ENCODE measurements around the gene APOA5. TPM values are rescaled to one million over a fixed set of nuclear protein-coding genes. Genes with fewer than 3 reads are reported as not detected.
A peak's percentile ranks its signal among the peaks of the same experiment; 100 is the strongest.

The APOA5 gene
- total and polyA plus RNA-seq, 2 of the 13 experiments (the other 11 are each of a cell fraction or from before 2014, with no cell fraction given): 44.0 to 49.1 TPM

DNA sequence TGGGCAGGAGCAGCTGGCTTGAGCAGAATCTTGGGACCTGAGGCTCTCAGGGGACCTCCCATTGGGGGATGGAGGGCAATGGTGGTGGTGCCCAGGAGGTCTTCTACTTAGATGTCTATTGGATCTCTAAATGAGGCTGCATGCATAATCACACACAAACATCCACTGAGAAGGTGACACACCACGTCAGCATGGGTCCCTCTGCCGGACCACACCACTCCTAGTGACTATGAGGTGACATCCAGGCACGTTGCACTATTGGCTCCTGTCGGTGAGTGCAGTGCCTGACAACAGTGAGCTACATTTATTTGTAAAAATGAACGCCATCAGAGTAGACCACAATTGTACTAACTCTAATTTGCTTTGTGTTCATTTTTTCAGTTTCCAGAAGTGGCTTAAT, 33.8 kb upstream of the APOA5 start (continued):
- TF ChIP-seq, protein P1, sequence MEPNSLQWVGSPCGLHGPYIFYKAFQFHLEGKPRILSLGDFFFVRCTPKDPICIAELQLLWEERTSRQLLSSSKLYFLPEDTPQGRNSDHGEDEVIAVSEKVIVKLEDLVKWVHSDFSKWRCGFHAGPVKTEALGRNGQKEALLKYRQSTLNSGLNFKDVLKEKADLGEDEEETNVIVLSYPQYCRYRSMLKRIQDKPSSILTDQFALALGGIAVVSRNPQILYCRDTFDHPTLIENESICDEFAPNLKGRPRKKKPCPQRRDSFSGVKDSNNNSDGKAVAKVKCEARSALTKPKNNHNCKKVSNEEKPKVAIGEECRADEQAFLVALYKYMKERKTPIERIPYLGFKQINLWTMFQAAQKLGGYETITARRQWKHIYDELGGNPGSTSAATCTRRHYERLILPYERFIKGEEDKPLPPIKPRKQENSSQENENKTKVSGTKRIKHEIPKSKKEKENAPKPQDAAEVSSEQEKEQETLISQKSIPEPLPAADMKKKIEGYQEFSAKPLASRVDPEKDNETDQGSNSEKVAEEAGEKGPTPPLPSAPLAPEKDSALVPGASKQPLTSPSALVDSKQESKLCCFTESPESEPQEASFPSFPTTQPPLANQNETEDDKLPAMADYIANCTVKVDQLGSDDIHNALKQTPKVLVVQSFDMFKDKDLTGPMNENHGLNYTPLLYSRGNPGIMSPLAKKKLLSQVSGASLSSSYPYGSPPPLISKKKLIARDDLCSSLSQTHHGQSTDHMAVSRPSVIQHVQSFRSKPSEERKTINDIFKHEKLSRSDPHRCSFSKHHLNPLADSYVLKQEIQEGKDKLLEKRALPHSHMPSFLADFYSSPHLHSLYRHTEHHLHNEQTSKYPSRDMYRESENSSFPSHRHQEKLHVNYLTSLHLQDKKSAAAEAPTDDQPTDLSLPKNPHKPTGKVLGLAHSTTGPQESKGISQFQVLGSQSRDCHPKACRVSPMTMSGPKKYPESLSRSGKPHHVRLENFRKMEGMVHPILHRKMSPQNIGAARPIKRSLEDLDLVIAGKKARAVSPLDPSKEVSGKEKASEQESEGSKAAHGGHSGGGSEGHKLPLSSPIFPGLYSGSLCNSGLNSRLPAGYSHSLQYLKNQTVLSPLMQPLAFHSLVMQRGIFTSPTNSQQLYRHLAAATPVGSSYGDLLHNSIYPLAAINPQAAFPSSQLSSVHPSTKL (CRISPR knock-in tag; IDR thresholded peaks at IDR 0.05): 0 out of 2 replicates have a peak, but pooled peaks have one; percentile 11
- TF ChIP-seq RORA (CRISPR knock-in tag; IDR thresholded peaks at IDR 0.05): no peak
- TF ChIP-seq IKZF4 (CRISPR knock-in tag; IDR thresholded peaks at IDR 0.05; ENCODE audit: borderline replicate concordance, low read depth, not compliant biosample characterization): no peak
- TF ChIP-seq MXI1 (IDR thresholded peaks at IDR 0.05; ENCODE audit: borderline replicate concordance, low read depth, low read length): peak; percentile 79; the same call in 1 of the 3 replicates
- TF ChIP-seq KLF15 (CRISPR knock-in tag; IDR thresholded peaks at IDR 0.05; ENCODE audit: borderline replicate concordance): no peak
- TF ChIP-seq HOXA3 (CRISPR knock-in tag; IDR thresholded peaks at IDR 0.05): peak; percentile 67; the same call in 1 of the 2 replicates
- TF ChIP-seq FOXO1 (CRISPR knock-in tag; IDR thresholded peaks at IDR 0.05): no peak
- no peak for TF ChIP-seq ZNF367 (CRISPR knock-in tag; IDR thresholded peaks at IDR 0.05; ENCODE audit: borderline replicate concordance)
- TF ChIP-seq CHD4 (IDR thresholded peaks at IDR 0.05; ENCODE audit: borderline replicate concordance, low read length): no peak
- TF ChIP-seq, protein P2, sequence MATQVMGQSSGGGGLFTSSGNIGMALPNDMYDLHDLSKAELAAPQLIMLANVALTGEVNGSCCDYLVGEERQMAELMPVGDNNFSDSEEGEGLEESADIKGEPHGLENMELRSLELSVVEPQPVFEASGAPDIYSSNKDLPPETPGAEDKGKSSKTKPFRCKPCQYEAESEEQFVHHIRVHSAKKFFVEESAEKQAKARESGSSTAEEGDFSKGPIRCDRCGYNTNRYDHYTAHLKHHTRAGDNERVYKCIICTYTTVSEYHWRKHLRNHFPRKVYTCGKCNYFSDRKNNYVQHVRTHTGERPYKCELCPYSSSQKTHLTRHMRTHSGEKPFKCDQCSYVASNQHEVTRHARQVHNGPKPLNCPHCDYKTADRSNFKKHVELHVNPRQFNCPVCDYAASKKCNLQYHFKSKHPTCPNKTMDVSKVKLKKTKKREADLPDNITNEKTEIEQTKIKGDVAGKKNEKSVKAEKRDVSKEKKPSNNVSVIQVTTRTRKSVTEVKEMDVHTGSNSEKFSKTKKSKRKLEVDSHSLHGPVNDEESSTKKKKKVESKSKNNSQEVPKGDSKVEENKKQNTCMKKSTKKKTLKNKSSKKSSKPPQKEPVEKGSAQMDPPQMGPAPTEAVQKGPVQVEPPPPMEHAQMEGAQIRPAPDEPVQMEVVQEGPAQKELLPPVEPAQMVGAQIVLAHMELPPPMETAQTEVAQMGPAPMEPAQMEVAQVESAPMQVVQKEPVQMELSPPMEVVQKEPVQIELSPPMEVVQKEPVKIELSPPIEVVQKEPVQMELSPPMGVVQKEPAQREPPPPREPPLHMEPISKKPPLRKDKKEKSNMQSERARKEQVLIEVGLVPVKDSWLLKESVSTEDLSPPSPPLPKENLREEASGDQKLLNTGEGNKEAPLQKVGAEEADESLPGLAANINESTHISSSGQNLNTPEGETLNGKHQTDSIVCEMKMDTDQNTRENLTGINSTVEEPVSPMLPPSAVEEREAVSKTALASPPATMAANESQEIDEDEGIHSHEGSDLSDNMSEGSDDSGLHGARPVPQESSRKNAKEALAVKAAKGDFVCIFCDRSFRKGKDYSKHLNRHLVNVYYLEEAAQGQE (IDR thresholded peaks at IDR 0.05; ENCODE audit: borderline replicate concordance in 1 of 2, low read depth in 1 of 2, low read length in 2 of 2): no peak
- no peak for TF ChIP-seq RBAK (CRISPR knock-in tag; IDR thresholded peaks at IDR 0.05)
- 0 out of 2 replicates have a peak, but pooled peaks have one; percentile 45 for TF ChIP-seq ZNF660 (CRISPR knock-in tag; IDR thresholded peaks at IDR 0.05; ENCODE audit: borderline replicate concordance, low read depth)
- TF ChIP-seq JUND (CRISPR knock-in tag; IDR thresholded peaks at IDR 0.05): peak; percentile 45; the same call in 1 of the 2 replicates
- 0 out of 2 replicates have a peak, but pooled peaks have one; percentile 8 for TF ChIP-seq ZNF292 (CRISPR knock-in tag; IDR thresholded peaks at IDR 0.05; ENCODE audit: borderline replicate concordance, low read depth)
- TF ChIP-seq RFXAP (CRISPR knock-in tag; IDR thresholded peaks at IDR 0.05; ENCODE audit: borderline replicate concordance): peak; percentile 92
- TF ChIP-seq FOXK2 (IDR thresholded peaks at IDR 0.05): no peak
- TF ChIP-seq MED1 (CRISPR knock-in tag; IDR thresholded peaks at IDR 0.05): peak; percentile 39; the same call in 1 of the 2 replicates
- TF ChIP-seq ZNF605 (CRISPR knock-in tag; IDR thresholded peaks at IDR 0.05): no peak
- TF ChIP-seq, protein P3, sequence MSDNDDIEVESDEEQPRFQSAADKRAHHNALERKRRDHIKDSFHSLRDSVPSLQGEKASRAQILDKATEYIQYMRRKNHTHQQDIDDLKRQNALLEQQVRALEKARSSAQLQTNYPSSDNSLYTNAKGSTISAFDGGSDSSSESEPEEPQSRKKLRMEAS (IDR thresholded peaks at IDR 0.05): no peak
- TF ChIP-seq ZNF274 (CRISPR knock-in tag; IDR thresholded peaks at IDR 0.05): no peak
- TF ChIP-seq MIXL1 (CRISPR knock-in tag; IDR thresholded peaks at IDR 0.05): 0 out of 2 replicates have a peak, but pooled peaks have one; percentile 20
- no peak for TF ChIP-seq ONECUT2 (CRISPR knock-in tag; IDR thresholded peaks at IDR 0.05)
- 0 out of 2 replicates have a peak, but pooled peaks have one; percentile 7 for TF ChIP-seq KDM2A (CRISPR knock-in tag; IDR thresholded peaks at IDR 0.05; ENCODE audit: borderline replicate concordance, low read depth)

Measured in HepG2 (cell line).